ENCODE results near the gene INTS11.

INTS11 gene

DNA sequence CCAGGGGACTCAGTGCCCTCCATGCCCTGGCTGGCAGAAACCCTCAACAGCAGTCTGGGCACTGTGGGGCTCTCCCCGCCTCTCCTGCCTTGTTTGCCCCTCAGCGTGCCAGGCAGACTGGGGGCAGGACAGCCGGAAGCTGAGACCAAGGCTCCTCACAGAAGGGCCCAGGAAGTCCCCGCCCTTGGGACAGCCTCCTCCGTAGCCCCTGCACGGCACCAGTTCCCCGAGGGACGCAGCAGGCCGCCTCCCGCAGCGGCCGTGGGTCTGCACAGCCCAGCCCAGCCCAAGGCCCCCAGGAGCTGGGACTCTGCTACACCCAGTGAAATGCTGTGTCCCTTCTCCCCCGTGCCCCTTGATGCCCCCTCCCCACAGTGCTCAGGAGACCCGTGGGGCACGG is 3.8 kb upstream of the INTS11 start:
- TF ChIP-seq, protein P1, sequence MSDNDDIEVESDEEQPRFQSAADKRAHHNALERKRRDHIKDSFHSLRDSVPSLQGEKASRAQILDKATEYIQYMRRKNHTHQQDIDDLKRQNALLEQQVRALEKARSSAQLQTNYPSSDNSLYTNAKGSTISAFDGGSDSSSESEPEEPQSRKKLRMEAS (IDR thresholded peaks at IDR 0.05): no peak
- TF ChIP-seq EGR1 (IDR thresholded peaks at IDR 0.05) (no peak), TAF1 (IDR thresholded peaks at IDR 0.05; ENCODE audit: low read depth) (no peak), FOXM1 (IDR thresholded peaks at IDR 0.05; ENCODE audit: borderline replicate concordance, low read depth) (no peak), EP300 (IDR thresholded peaks at IDR 0.05; ENCODE audit: borderline replicate concordance) (no peak), TEAD4 (IDR thresholded peaks at IDR 0.05) (no peak), CREB1 (IDR thresholded peaks at IDR 0.05; ENCODE audit: low read depth) (no peak), CEBPB (IDR thresholded peaks at IDR 0.05) (no peak)
- TF ChIP-seq, protein P2, sequence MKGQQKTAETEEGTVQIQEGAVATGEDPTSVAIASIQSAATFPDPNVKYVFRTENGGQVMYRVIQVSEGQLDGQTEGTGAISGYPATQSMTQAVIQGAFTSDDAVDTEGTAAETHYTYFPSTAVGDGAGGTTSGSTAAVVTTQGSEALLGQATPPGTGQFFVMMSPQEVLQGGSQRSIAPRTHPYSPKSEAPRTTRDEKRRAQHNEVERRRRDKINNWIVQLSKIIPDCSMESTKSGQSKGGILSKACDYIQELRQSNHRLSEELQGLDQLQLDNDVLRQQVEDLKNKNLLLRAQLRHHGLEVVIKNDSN (IDR thresholded peaks at IDR 0.05): no peak

DNA sequence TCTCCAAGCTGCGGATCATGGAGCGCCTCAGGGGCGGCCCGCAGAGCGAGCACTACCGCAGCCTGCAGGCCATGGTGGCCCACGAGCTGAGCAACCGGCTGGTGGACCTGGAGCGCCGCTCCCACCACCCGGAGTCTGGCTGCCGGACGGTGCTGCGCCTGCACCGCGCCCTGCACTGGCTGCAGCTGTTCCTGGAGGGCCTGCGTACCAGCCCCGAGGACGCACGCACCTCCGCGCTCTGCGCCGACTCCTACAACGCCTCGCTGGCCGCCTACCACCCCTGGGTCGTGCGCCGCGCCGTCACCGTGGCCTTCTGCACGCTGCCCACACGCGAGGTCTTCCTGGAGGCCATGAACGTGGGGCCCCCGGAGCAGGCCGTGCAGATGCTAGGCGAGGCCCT is 2.8 kb upstream of the INTS11 start:
- TF ChIP-seq EGR1 (IDR thresholded peaks at IDR 0.05): no peak
- TF ChIP-seq TEAD4 (IDR thresholded peaks at IDR 0.05): no peak

- no peak for TF ChIP-seq TCF12 (IDR thresholded peaks at IDR 0.05; ENCODE audit: low read depth)
- no peak for TF ChIP-seq FOXM1 (IDR thresholded peaks at IDR 0.05; ENCODE audit: borderline replicate concordance, low read depth)
Measured at GRCh38 chr1:1326075-1326605, 1.7 kb upstream of the INTS11 start.

DNA sequence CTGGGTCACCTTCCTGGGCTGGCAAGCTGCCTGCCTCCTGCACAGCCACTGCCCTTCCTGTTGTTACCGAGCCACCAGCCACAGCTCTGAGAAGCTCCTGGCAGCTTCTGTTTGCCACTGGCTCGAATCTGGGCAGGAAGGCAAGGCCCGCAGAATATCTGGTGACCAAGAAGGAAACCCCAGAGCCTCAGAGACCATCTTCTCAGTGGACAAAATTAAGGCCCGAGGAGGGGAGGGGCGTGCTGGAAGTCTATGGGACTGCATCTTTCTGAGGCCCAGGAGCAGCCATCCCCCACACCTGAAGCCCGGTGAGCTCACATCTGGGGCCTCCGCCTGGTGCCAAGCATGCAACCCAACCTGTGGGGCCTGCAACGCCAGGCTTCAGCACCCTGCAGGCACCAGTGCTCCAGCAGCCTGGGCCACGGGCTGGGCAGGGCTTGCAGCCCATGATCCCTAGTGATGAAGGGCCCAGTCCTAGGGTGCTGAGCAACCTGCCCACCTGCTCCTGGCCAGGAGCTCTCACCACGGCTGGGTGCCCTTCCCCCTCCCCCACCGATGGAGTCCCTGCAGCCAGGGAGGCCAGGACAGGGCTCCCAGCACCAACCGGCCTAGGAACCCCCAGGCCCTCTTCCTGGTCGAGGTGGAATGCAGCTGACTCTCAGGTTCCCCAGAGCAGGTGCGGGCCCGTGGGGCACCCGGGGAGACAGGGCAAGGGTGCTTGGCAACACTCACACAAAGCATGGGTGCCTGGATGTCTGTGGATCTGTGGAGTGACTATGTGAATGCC is 1.0 kb upstream of the INTS11 start:
- TF ChIP-seq, protein P2 (IDR thresholded peaks at IDR 0.05): no peak
- TF ChIP-seq CEBPB (IDR thresholded peaks at IDR 0.05) (no peak), TAF1 (IDR thresholded peaks at IDR 0.05; ENCODE audit: low read depth) (no peak), TCF12 (IDR thresholded peaks at IDR 0.05; ENCODE audit: low read depth) (no peak), FOXM1 (IDR thresholded peaks at IDR 0.05; ENCODE audit: borderline replicate concordance, low read depth) (no peak)
- TF ChIP-seq, protein P1 (IDR thresholded peaks at IDR 0.05): no peak

- 0 out of 2 replicates have a peak, but pooled peaks have one; percentile 4 for TF ChIP-seq ZBTB7A (IDR thresholded peaks at IDR 0.05; ENCODE audit: low read depth)
- TF ChIP-seq TAF1 (IDR thresholded peaks at IDR 0.05; ENCODE audit: low read depth): no peak
Measured at GRCh38 chr1:1324084-1324523, 356 bp downstream of the INTS11 start.

DNA sequence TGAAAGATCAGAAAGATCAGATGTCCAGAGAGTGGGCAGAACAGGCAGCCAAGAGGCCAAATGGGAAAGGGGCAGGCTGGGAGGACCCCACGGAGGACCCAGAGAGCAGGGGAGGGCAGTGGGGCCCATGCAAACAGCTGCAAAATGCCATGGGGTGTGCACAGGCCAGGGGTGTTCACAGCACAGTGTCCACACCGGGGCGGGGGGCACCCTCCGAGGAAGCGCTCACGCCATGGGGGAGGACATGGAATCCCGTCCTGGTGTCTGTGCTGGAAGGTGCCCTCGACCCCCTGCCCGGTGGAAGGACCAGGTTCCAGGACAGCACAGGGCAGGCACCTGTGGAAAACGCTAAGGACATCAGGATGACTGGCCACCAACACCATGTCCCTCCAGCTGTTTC is 1.5 kb downstream of the INTS11 start:
- no peak for TF ChIP-seq EP300 (IDR thresholded peaks at IDR 0.05; ENCODE audit: borderline replicate concordance)
- TF ChIP-seq TCF12 (IDR thresholded peaks at IDR 0.05; ENCODE audit: low read depth): no peak
- no peak for TF ChIP-seq CREB1 (IDR thresholded peaks at IDR 0.05; ENCODE audit: low read depth)
- TF ChIP-seq, protein P3, sequence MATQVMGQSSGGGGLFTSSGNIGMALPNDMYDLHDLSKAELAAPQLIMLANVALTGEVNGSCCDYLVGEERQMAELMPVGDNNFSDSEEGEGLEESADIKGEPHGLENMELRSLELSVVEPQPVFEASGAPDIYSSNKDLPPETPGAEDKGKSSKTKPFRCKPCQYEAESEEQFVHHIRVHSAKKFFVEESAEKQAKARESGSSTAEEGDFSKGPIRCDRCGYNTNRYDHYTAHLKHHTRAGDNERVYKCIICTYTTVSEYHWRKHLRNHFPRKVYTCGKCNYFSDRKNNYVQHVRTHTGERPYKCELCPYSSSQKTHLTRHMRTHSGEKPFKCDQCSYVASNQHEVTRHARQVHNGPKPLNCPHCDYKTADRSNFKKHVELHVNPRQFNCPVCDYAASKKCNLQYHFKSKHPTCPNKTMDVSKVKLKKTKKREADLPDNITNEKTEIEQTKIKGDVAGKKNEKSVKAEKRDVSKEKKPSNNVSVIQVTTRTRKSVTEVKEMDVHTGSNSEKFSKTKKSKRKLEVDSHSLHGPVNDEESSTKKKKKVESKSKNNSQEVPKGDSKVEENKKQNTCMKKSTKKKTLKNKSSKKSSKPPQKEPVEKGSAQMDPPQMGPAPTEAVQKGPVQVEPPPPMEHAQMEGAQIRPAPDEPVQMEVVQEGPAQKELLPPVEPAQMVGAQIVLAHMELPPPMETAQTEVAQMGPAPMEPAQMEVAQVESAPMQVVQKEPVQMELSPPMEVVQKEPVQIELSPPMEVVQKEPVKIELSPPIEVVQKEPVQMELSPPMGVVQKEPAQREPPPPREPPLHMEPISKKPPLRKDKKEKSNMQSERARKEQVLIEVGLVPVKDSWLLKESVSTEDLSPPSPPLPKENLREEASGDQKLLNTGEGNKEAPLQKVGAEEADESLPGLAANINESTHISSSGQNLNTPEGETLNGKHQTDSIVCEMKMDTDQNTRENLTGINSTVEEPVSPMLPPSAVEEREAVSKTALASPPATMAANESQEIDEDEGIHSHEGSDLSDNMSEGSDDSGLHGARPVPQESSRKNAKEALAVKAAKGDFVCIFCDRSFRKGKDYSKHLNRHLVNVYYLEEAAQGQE (IDR thresholded peaks at IDR 0.05; ENCODE audit: low read depth): no peak
- no peak for TF ChIP-seq TAF1 (IDR thresholded peaks at IDR 0.05; ENCODE audit: low read depth)
- no peak for TF ChIP-seq ZBTB7A (IDR thresholded peaks at IDR 0.05; ENCODE audit: low read depth)
- no peak for TF ChIP-seq YY1 (IDR thresholded peaks at IDR 0.05; ENCODE audit: low read depth)
- no peak for TF ChIP-seq FOXM1 (IDR thresholded peaks at IDR 0.05; ENCODE audit: borderline replicate concordance, low read depth)
- TF ChIP-seq, protein P2 (IDR thresholded peaks at IDR 0.05): no peak
- TF ChIP-seq EGR1 (IDR thresholded peaks at IDR 0.05): no peak
- no peak for TF ChIP-seq NFIC (IDR thresholded peaks at IDR 0.05)
- no peak for TF ChIP-seq CEBPB (IDR thresholded peaks at IDR 0.05)
- no peak for TF ChIP-seq RAD21 (IDR thresholded peaks at IDR 0.05; ENCODE audit: low read depth)
- TF ChIP-seq TEAD4 (IDR thresholded peaks at IDR 0.05): no peak
- TF ChIP-seq, protein P1 (IDR thresholded peaks at IDR 0.05): no peak

DNA sequence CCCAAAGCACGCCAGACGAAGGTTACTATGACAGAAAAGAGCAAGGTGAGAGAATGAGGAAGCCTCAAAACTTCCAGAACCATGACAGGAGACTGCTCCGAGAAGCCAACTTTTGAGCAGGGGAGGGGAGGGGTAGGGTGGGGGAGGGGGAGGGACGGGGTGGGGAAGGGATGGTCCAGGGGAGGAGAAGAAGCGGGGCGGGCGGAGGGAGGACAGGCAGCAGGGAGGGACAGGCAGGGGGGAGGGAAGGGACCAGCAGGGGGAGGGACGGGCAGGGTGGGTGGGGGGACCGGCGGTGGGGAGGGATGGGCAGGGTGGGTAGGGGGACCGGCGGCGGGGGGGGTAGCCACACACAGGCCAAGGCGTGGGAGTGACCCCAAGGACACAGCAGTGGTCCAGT is 2.0 kb downstream of the INTS11 start:
- TF ChIP-seq TCF12 (IDR thresholded peaks at IDR 0.05; ENCODE audit: low read depth) (no peak), RAD21 (IDR thresholded peaks at IDR 0.05; ENCODE audit: low read depth) (no peak), TAF1 (IDR thresholded peaks at IDR 0.05; ENCODE audit: low read depth) (no peak), FOXM1 (IDR thresholded peaks at IDR 0.05; ENCODE audit: borderline replicate concordance, low read depth) (no peak), EP300 (IDR thresholded peaks at IDR 0.05; ENCODE audit: borderline replicate concordance) (no peak), TEAD4 (IDR thresholded peaks at IDR 0.05) (no peak), EGR1 (IDR thresholded peaks at IDR 0.05) (no peak), ZBTB7A (IDR thresholded peaks at IDR 0.05; ENCODE audit: low read depth) (no peak), CREB1 (IDR thresholded peaks at IDR 0.05; ENCODE audit: low read depth) (no peak), YY1 (IDR thresholded peaks at IDR 0.05; ENCODE audit: low read depth) (no peak)
- TF ChIP-seq, protein P2 (IDR thresholded peaks at IDR 0.05): no peak
- TF ChIP-seq, protein P1 (IDR thresholded peaks at IDR 0.05): no peak
- TF ChIP-seq, protein P3 (IDR thresholded peaks at IDR 0.05; ENCODE audit: low read depth): no peak
